ENCODE data around the gene SUZ12.

- no peak for TF ChIP-seq CTCF (conservative IDR thresholded peaks at IDR 0.05; ENCODE audit: low read depth in 2 of 2)
- TF ChIP-seq ZNF114 (CRISPR knock-in tag; IDR thresholded peaks at IDR 0.05): no peak
- no peak for TF ChIP-seq POLR2AphosphoS5 (IDR thresholded peaks at IDR 0.05; ENCODE audit: low read depth)
- no peak for TF ChIP-seq EZH2phosphoT487 (IDR thresholded peaks at IDR 0.05; ENCODE audit: unreplicated experiment)
- no peak for TF ChIP-seq EZH2 (IDR thresholded peaks at IDR 0.05; ENCODE audit: low read depth, unreplicated experiment)
- no peak for TF ChIP-seq JUNB (IDR thresholded peaks at IDR 0.05; ENCODE audit: unreplicated experiment)
- TF ChIP-seq ETS1 (IDR thresholded peaks at IDR 0.05): no peak
- TF ChIP-seq ZNF331 (CRISPR knock-in tag; IDR thresholded peaks at IDR 0.05; ENCODE audit: low read depth): no peak
Measured at GRCh38 chr17:32033223-32033622, 96.4 kb downstream of the SUZ12 start.
